Forelimb muscle (tissue), 1 donor: ENCODE measurements around the gene POM121L12. TPM values are rescaled to one million over a fixed set of nuclear protein-coding genes. Genes with fewer than 3 reads are reported as not detected.
A peak's percentile ranks its signal among the peaks of the same experiment; 100 is the strongest.

Source experiments
- DNase-seq: peaks from one replicate; pipeline ENCODE4 v3.0.0-alpha.2; 2013; ENCODE audit warnings: low read depth
- polyA plus RNA-seq: library from polyadenylated mRNA; unstranded; fragments of 120-200 nt; gene quantifications from one replicate; pipeline ENCODE4 v1.2.1, GENCODE V29; 2013; ENCODE audit not compliant: insufficient read length

POM121L12 gene
- polyA plus RNA-seq = not detected

DNA sequence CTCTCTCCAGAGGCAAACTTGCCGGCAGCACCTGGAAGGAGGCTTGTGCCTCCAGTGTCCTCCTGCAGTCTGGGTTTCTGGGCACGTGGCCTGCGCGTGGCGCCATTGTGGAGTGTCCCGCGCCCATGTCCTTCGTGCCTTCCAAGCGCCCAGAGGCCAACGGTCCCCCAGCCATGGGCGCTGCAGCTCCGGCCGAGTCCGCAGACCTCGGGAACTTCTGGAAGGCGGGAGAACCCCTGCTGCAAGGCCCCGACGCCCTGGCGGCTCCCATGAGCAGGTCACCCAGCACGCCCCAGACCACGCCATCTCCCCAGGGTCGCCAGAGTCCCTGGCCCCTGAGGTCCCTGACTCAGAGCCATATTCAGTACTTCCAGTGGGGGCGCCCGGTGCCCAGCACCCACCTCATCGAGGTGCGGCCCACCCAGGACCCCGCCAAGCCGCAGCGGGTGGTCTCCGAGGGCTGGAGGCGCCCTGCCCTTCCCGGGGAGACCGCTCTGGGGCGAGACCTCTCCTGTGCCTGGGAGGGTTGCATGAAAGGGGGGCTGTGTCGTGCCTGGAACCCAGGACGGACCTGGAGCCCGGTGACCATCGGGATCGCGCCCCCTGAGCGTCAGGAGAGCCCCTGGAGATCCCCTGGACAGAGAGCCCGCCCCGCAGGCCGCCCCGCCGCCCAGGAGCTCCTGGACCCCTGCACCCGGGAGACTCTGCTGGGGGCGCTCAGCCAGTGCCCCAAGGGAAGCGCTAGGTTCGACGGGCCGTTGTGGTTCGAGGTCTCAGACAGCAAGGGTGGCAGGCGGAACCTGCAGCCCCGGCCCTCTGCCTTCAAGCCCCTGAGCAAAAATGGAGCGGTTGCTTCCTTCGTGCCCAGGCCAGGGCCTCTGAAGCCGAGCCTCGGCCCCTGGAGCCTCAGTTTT is at the start of gene POM121L12:
Gene POM121L12, plus strand, starts transcription at position 135 of the 914 bp plus-strand sequence. Its CDS starts 39 bp downstream, at position 174.
- no peak for DNase-seq

DNA sequence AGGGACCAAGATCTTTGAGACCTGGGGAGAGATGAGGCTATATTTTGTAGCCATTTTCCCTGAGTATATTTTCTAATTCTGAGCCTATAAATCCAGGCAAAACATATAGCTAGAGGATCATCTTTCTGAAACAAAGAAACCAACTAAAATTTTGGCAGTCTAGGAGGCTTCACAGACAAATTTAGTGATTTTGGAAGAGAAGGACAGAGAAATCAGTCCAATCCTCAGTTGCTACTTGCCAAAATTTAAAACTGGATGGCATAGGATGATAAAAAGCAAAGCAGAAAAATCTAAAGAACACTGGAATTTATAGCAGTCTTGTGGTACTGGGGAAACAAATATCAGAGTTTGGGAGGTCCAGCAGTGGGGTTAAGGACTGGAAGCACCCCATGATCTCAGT is 43.4 kb upstream of the POM121L12 start:
- no peak for DNase-seq

DNA sequence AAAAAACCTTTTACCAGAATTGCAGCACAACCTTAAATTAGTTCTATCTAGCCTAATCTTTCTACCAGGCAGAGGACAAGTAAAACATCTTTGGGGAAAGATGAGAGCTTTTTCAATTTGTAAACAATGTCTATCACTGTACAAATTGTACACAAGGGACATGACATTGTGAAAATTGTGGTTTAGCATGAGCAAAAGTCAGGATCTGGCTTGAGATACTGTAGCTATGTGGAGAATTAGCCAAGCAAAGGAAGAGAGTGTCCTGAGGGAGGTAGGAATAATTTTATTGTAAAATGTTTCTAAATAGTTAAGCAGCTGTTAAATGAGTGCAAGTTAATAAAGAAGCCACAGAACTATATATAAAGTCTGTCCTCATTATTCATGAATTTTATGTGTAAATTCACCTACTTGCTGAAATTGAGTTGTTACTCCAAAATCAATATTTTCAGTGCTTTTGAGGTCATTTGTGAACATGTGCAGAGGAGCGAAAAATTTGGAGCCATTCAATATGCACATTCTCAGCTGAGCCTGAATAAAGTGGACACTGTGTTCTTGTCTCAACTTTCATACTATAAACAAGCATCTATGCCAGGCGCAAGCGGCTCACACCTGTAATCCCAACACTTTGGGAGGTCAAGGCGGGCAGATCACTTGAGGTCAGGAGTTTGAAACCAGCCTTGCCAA is 42.8 kb upstream of the POM121L12 start:
- peak; percentile 41 for DNase-seq

DNA sequence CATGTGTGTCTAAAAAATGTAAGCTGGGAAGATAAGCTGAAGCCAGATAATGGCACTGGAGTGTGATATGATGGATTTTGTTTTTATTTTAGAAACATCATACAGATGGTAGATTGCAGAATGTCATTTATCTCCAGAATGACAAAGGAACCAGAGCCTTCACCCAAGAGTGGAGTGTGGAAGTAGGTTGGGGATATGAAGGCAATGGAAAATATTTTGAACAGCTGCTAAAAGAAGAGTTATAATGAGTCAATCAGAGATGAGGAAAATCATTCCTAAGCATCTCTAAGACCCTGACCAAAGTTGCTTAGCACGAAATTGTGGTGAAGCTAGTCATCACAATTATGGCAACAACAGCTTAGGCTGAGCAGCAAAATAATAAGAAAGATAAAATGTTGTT is 39.8 kb upstream of the POM121L12 start:
- no peak for DNase-seq

DNA sequence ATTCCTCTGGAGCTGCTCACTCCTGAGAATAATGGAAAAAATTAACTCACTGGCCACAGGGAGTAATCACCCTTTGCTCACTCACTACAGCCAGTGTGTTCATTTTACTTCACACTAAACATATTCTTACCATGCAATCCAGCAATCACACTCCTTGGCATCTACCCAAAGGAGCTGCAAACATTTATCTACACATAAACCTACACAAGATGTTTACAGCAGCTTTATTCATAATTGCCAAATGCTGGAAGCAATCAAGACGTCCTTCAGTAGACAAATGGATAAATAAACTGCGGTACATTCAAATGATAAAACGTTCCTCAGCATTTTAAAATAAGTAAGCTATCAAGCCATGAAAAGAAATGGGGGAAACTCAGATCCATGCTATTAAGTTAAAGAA is 34.2 kb upstream of the POM121L12 start:
- DNase-seq = no peak

DNA sequence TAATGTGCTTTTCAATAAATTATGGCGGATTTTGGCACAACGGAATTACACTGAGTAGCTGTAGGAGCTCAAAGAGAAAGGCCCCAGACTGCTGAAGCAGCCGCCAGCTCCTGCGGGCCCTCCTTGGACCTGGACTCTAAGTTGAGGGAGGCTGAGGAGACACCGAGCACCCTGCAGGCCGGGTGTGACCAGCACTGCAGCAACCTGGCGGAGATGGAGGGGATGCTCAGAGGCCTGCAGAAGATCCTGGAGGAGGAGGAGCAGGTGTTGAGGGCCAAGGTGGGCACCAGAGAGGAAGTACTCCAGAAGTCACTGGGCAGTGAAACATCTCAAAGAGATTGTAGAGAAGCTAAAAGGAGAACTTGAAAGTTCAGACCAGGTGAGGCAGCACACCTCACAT is 33.0 kb upstream of the POM121L12 start:
- no peak for DNase-seq

DNA sequence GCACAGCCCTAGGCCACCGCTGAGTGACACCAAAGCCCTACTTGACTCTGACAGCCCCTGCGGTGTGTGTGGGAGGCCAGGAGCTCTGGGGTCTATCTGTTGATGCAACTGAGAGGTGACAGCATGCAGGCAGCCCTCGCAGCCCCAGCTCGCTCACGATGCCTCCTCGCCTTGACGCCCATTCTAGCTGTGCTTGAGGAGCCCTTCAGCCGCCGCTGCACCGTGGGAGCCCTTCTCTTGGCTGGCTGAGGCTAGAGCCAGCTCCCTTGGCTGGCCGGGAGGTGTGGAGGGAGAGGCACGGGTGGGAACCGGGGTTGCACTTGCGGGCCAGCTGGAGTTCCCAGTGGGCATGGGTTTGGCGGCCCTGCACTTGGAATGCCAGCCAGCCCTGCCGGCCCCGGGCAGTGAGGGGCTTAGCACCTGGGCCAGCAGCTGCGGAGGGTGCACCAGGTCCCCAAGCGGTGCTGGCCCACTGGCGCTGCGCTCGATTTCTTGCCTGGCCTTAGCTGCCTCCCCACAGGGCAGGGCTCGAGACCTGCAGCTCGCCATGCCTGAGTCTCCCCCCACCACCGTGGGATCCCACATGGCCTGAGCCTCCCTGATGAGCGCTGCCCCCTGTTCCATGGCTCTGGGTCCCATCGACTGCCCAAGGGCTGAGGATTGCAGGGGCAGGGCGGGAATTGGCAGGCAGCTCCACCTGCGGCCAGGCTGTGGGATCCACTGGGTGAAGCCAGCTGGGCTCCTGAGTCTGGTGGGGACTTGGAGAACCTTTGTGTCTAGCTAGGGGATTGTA is 31.6 kb upstream of the POM121L12 start:
- DNase-seq = no peak

DNA sequence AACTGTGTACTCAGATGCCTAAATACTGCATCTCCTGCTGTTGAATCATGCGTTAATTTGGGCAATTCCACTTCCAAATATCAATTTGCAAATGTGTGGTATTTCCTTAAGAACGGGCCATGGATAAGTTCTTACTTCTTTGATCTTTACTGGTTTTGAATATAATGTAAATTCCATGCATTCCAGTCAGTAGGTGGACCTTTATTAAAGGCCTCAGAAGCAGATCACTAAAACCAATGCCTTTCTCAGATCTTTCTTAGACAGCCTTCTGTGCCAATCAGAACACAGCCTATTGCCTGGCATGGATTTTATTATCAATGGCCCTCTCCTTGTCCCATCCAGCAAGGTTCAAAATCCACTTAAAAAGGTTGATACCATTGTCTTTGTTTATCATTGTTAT is 21.5 kb upstream of the POM121L12 start:
- no peak for DNase-seq

DNA sequence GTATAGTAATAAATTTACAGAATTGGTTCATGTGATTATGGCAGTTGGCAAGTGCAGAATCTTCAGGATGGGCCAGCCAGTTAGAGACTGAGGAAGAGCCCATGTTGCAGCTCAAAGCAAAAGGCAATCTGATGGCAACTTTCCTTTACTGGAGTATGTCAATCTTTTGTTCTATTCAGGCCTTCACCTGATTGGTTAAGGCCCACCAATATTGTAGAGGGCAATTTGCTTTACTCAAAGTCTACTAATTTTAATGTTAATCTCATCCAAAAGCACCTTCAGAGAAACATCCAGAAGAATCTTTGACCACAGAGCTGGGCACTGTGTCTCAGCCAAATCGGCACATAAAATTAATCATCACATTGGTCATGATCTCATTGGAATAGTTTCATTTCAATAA is 20.0 kb upstream of the POM121L12 start:
- no peak for DNase-seq

DNA sequence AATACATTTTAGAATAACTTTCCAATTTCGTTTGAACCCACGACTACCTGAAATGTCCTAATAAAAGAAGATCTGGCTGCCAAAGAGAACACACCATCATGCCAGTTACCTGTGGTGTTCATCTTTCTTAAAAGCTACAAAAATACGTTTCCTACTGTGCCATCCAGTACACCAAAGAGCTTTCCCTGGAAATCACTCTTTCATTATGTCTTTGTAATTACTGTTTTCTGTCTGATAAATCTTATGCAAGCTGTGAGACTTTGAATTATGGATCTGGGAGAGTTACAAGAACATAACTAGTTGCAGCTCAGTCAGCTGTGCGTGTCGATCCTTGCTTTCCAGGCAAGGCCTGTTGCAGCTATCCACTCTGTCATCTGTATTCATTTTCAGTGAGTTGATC is 12.5 kb upstream of the POM121L12 start:
- no peak for DNase-seq

DNA sequence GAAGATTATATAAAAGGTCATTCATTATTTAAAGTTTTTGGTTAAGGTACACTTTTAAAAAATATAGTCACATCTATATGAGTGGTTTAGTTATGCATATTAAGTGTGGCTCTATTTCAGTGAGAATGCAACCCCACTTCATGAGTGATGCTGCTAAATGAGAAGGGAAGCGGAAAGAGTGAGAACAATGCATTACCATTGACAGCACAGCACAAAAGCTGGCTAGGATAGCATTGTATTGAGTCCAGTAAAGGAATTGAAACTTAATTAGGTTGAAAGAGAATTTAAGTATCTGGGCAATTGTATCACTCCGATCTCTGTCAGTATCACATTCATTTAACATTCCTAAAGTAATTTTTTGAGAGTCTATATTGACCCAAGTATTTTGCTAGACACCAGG is 13.2 kb downstream of the POM121L12 start:
- no peak for DNase-seq

DNA sequence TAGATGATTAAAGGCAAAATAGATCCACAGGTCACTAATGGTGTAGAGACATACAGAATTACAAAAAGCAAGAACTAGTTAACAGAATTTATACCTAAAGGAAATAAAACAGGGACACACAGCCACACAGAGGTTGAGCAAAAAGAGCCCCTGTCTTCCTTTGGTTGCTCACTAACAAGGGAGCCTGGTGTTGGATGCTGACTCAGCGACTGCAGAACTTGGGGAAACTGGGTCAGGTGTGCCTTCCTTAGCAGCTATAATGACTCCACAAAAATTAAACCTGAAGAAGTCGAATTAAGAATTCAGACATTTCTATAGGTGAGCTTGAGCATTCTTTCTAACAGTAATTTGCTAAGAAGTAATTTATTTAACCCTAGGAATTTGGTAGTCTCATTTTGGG is 15.0 kb downstream of the POM121L12 start:
- DNase-seq = no peak

DNA sequence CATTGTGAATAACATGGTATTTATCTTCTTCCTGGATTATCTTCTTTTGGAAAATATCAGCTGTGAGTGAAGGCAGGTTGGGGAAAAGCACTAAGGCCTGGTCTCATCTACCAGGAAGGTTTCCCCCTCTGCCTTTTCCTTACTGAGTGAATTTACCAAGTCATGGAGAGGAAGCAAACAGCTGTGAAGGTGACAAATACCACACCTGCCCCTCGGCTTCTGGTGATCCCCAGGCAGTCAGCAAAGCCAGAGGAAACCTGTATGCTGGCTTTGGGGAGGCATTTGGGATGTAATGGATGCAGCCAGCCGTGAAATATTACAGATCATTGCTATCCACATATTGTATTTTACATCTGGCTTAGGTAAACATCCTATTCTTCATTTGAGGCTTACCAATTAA is 24.2 kb downstream of the POM121L12 start:
- DNase-seq = no peak

DNA sequence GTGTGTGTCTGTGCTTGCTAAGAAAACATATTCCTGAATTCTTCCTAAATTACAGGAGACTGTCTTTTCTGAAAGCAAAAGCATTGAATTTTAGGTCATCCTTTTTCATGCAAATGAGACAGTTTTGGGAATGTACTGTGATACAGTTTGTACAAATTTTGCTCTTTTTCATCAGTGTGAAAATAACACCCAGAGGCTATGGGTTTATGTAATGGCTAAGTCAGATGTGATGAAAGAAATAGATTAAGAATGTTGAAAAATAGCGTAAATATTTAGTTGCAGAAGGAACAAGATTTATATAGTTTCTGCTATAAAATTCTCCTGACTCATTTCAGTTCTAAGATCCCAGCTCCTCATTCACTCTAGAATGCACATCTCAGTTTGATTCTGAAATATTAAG is 24.6 kb downstream of the POM121L12 start:
- no peak for DNase-seq

DNA sequence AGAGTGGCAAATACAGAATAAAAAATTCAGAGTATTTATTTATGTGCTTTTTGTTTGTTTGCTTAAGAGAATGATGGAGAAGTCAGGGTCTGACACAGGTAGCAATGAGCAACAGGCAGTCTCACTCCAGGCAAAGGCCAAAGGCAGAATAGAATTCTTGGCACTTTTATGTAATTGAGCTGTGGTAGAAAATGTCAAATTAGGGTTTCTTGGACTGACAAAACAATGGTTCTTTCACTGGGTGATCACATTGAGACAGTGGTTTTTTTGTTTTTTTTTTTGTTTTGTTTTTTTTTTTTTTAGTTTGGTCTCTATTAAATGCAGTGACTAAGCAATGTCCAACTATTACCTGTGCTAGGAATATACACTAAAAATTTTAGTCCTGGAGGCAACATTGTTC is 27.4 kb downstream of the POM121L12 start:
- no peak for DNase-seq

DNA sequence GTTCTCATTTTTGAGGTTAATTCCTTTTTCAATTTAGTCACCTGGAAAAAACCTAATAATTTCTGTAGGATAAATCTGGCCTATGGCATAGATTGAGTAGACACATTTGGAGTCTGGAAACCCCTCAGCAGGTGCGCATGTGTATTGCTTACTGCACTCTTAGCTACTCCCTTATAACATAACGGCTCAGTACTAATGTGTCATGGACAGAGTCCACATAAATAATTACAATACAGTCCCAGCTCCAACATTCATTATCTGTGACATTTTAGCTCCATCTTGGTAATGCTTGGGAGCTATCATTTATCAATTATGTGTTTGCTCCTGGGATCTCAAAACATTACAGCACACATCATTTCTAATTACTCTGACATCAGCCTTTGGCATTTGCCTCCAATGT is 33.2 kb downstream of the POM121L12 start:
- no peak for DNase-seq

DNA sequence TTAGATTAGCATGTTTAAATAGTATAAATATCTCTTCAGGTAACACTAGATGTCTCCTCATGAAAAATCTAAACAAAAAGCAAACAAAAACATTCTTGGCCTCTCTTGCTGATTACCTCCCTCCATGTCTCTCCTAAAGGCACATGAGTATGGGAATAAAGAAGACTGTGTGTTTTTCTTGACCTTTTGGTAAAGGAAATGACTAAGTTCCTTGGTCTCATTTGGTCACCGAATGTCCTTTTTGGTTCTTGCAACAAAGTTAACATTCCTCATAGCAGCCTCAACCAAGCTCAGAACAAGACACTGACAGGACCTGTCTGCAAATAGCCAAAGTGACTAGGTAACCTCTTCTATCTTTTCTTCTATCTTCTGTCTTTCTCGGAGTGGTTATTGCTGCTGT is 35.5 kb downstream of the POM121L12 start:
- no peak for DNase-seq
